T47D (cell line): ENCODE measurements around the gene DLG5.

Source experiments
- DNase-seq, 2 experiments: peaks; one replicate each; pipeline versions ENCODE4 v3.0.0 to v3.0.0-alpha.2; 2011 to 2012; ENCODE audit warnings: low read depth in 1 of 2, low spot score in 1 of 2
- JUND ChIP-seq: IDR thresholded peaks from 2 replicates; pipeline ENCODE4 v1.6.1; 2012; ENCODE audit warnings: low read depth
- in situ Hi-C: cut with HindIII; loops from 2 replicates; pipeline ENCODE4 v1.10.0; 2016; ENCODE audit warnings: low sequenced_read_pairs, low pct_unique_long_range_greater_than_20kb

Gene DLG5

GRCh38 chr10:77915319-77916105 is 11.0 kb downstream of the DLG5 start:
- in situ Hi-C loops: no loop called here
- DNase-seq: no peak
- no peak for TF ChIP-seq JUND

- no peak for DNase-seq
- no peak for TF ChIP-seq JUND
- in situ Hi-C loops: no loop called here
These were observed 13.5 kb downstream of the DLG5 start for GRCh38 chr10:77913090-77913489.

DNA sequence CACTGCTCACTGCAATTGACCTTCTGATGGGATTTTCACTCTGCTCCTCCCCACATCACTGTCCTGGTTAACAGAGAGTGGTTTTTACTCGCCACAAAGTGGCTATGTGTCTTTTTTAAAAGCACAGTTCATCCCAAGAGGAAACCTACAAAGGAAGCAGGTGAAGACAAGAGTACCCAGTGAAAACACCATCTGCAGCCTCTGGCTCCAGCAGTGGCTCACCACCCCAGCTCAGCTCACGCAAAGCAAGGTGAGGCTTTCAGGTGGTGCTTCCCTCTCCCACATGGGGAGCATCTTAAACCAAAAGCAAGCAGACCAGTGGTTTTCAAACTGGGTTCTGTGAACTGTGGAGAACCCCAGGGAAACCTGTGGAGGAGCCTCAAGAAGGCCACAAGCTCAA is 14.0 kb downstream of the DLG5 start:
- in situ Hi-C loops: no loop called here
- no peak for TF ChIP-seq JUND
- no peak for DNase-seq

GRCh38 chr10:77911535-77912123 is 14.9 kb downstream of the DLG5 start:
- TF ChIP-seq JUND: no peak
- DNase-seq: no peak
- in situ Hi-C loops: no loop called here

DNA sequence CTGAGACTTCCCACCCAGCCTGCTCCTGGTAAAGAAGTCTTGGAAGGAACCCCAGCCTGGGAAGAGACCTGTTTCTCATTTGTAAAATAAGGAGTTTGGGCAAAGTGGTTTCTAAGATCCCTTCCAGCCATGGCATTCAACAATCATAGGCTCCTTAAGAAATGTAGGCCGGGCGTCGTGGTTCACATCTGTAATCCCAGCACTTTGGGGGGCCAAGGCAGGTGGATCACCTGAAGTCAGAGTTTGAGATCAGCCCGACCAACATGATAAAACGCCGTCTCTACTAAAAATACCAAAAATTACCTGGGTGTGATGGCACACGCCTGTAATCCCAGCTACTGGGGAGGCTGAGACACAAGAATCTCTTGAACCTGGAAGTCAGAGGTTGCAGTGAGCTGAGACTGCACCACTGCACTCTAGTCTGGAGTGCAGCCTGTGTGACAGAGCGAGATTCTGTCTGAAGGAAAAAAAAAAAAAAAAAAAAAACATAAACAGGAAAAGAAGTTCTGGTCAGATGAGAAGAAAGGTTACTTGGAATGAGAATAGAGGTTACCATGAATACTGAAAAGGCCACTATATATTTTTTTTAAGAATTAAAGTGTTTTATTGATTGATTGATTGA is 15.9 kb downstream of the DLG5 start:
- in situ Hi-C loops: no loop called here
- TF ChIP-seq JUND: no peak
- no peak for DNase-seq

DNA sequence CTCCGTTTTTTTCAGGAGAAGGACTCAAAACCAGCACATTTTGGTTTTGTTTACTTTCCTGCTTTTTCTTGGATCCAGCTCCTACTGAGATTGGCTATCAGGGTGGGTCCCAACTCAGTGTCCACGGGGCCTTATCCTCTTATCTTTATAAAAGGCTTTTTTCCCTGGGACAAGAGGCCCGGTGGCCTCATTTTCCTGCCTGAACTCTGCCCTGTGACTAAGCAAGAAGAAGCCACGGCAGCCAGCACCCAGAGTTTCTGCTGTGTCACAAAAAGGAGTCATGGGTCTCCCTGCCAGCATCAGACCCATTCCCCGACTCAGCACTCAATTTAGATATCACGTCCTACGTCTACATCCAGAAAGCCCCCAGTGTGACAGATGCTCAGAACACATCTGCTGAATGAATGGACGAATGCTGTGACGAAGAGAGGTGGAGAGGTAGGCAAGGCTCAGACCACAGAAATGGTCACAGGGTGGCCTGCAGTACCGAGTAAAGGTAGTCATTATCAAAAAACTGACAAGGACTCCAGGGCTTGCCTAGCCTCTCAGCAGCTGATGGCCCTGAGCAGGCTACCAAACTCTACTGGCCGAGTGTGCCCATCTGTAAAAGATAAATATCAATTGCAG is 16.7 kb downstream of the DLG5 start:
- no peak for DNase-seq
- no peak for TF ChIP-seq JUND
- in situ Hi-C loops: no loop called here

- DNase-seq: no peak
- TF ChIP-seq JUND: no peak
- in situ Hi-C loops: no loop called here
These were observed 17.4 kb downstream of the DLG5 start for GRCh38 chr10:77909021-77909748.

DNA sequence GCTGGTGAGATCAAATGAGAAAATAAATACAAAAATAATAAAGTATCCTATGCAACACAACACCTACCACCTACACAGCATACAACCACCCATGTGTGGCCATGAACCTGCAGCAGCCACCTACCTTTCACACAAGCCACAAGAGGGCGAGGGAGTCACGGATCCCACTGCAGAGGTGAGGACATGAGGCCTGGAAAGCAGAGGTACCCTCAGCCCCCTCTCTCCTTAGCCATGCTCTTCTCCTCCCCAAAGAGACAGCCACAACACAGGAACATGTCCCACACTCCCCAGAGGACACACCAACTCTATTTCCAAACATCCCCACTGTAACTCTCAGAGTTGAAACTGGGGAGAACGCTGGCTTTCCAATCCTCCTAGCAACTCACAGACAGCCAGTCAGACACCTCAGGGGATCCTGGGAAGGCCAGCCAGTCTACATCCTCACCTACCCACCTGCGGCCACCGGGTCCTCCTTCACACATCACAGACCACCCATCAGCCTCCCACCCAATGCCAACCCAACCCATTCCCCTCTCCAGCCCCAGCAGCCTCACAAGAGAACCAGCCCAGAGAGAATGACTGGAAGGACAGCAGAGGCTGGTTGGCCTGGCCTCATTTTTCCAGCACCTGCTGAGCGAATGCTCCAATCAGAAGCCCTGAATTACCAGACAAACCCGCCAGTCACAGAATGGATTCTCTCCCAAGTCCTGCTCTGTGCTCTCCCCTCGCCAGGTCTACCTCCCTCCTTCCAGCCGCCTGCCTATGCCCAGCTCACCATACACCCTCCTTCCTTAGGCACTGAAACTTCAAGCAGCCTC is 18.4 kb downstream of the DLG5 start:
- no peak for TF ChIP-seq JUND
- in situ Hi-C loops: no loop called here
- peak in 1 of 2 experiments; percentile 81 for DNase-seq

DNA sequence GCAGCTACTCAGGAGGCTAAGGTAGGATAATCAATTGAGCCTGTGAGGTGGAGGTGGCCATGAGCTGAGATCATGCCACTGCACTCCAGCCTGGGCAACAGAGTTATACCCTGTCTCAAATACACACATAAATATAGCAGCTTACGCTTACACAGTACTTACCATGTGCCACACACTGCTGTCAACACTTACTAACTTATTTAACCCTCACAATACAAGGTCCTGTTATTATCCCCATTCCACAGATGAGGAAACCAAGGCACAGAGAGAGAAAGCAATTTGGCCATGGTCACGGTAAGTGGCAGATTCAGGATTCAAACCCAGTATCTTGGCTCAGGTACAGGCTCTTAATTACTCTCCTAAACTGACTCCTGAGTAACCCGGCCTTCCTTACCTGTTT is 19.1 kb downstream of the DLG5 start:
- in situ Hi-C loops: no loop called here
- no peak for DNase-seq
- no peak for TF ChIP-seq JUND

GRCh38 chr10:77906951-77907421 is 19.6 kb downstream of the DLG5 start:
- no peak for DNase-seq
- in situ Hi-C loops: no loop called here
- no peak for TF ChIP-seq JUND

DNA sequence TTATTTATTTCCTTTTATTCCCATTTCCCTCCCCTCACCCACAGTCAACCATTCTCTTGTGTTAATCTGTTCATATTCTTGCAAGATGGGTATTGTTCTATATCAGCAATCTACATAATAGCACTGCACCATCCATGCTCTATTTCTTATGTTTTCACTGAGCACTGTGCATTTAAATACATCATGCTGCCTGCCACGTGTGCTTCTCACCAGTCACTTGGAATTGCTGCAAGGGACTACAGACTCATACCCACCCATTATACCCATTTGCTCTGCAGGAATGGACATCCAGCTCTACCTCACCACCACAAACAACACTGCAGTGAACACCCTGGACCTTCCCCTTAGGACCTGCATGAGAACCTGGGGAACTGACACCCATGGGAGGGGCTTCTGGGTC is 20.8 kb downstream of the DLG5 start:
- in situ Hi-C loops: no loop called here
- TF ChIP-seq JUND: no peak

More for the DNA sequence above, 20.8 kb downstream of the DLG5 start:
- DNase-seq: no peak
